BE2C (cell line): ENCODE data around the gene ZCCHC24.
A peak's percentile ranks its signal among the peaks of the same experiment; 100 is the strongest.

Experiments
- DNase-seq: peaks from one replicate; pipeline ENCODE4 v3.0.0-alpha.2; 2020
- H3K27me3 ChIP-seq: fragments of 250-450 bp; sonication (Bioruptor Pico); 2 replicates; pipeline ENCODE4 v1.5.1; 2020; ENCODE audit warnings: mild to moderate bottlenecking
- H3K36me3 ChIP-seq: fragments of 250-450 bp; sonication (Bioruptor Pico); 2 replicates; pipeline ENCODE4 v1.5.1; 2020; ENCODE audit warnings: mild to moderate bottlenecking
- H3K4me1 ChIP-seq: fragments of 250-450 bp; sonication (Bioruptor Pico); 2 replicates; pipeline ENCODE4 v1.5.1; 2020
- H3K4me3 ChIP-seq: 2 replicates; pipeline ENCODE4 v1.5.1; 2011; ENCODE audit warnings: low read depth, low read length
- H3K9me3 ChIP-seq: fragments of 250-450 bp; sonication (Bioruptor Pico); 2 replicates; pipeline ENCODE4 v1.5.1; 2020
- CTCF ChIP-seq: IDR thresholded peaks from 2 replicates; pipeline ENCODE4 v1.5.1; 2012; ENCODE audit warnings: mild to moderate bottlenecking, low read depth, low read length

Gene ZCCHC24

GRCh38 chr10:79425074-79425532, 20.3 kb downstream of the ZCCHC24 start:
- Histone ChIP-seq H3K9me3 (no peaks in the 10 kb centered on the region), H3K27me3 (no peaks in the 10 kb centered on the region), H3K4me1 (peaks cover 16% of the 10 kb centered on the region), H3K4me3 (no peak overlapping the region), H3K36me3 (no peaks in the 10 kb centered on the region)
- DNase-seq = peak; percentile 68
- TF ChIP-seq CTCF = no peak

GRCh38 chr10:79424221-79425073, 21.0 kb downstream of the ZCCHC24 start:
- no peak overlapping the region for H3K4me3 ChIP-seq
- peaks cover 16% of the 10 kb centered on the region for H3K4me1 ChIP-seq
- H3K36me3 ChIP-seq = no peaks in the 10 kb centered on the region
- TF ChIP-seq CTCF = no peak
- no peaks in the 10 kb centered on the region for H3K9me3 ChIP-seq
- DNase-seq = no peak
- H3K27me3 ChIP-seq = no peaks in the 10 kb centered on the region

- TF ChIP-seq CTCF = no peak
- H3K36me3 ChIP-seq = no peaks in the 10 kb centered on the region
- H3K27me3 ChIP-seq = no peaks in the 10 kb centered on the region
- no peaks in the 10 kb centered on the region for H3K9me3 ChIP-seq
- no peak overlapping the region for H3K4me3 ChIP-seq
- peak; percentile 69 for DNase-seq
- peaks cover 16% of the 10 kb centered on the region for H3K4me1 ChIP-seq
Measured at GRCh38 chr10:79422178-79422892, 23.1 kb downstream of the ZCCHC24 start.

- Histone ChIP-seq H3K27me3 (no peaks in the 10 kb centered on the region), H3K4me1 (peaks cover 16% of the 10 kb centered on the region), H3K4me3 (no peak overlapping the region), H3K9me3 (no peaks in the 10 kb centered on the region), H3K36me3 (no peaks in the 10 kb centered on the region)
- DNase-seq = no peak
- no peak for TF ChIP-seq CTCF
Measured at GRCh38 chr10:79420974-79421688, 24.3 kb downstream of the ZCCHC24 start.

GRCh38 chr10:79418886-79419595, 26.4 kb downstream of the ZCCHC24 start:
- no peaks in the 10 kb centered on the region for H3K36me3 ChIP-seq
- no peaks in the 10 kb centered on the region for H3K27me3 ChIP-seq
- TF ChIP-seq CTCF = no peak
- no peaks in the 10 kb centered on the region for H3K9me3 ChIP-seq
- DNase-seq = no peak
- H3K4me3 ChIP-seq = no peak overlapping the region
- H3K4me1 ChIP-seq = peaks cover 11% of the 10 kb centered on the region
